GM12878 (cell line): Measurements from ENCODE around the gene SLC10A2. TPM values are rescaled to one million over a fixed set of nuclear protein-coding genes. Genes with fewer than 3 reads are reported as not detected.

Experiments used
- ATAC-seq: fragments of 200-7000 bp; cut with Tn5 transposase; 3 replicates; pipeline ENCODE4 v1.9.1; 2020; ENCODE audit warnings: mild to moderate bottlenecking, moderate library complexity
- BruUV-seq: library from RNA; stranded (reverse); fragments of 400-500 nt; replicated peaks from 2 replicates; lab custom pipeline; 2021; lab: Mats Ljungman, UMichigan
- CTCF ChIA-PET: fragments of 300-600 bp; sonication (Branson Sonifier 250); formaldehyde crosslinking; extraction: SDS; loops from one replicate; lab custom pipeline; 2021; ENCODE audit warnings: inconsistent platforms; lab: Yijun Ruan, JAX
- POLR2A ChIA-PET: fragments of 350-600 bp; formaldehyde crosslinking; extraction: SDS; loops from one replicate; lab custom pipeline; 2021; ENCODE audit warnings: inconsistent platforms; lab: Charles Lee
- RAD21 ChIA-PET: fragments of 300-600 bp; sonication (Branson Sonifier 250); formaldehyde crosslinking; loops from one replicate; lab custom pipeline; 2023; ENCODE audit warnings: antibody characterized with exemption; ENCODE audit not compliant: unreplicated experiment; lab: Charles Lee
- SMC1A ChIA-PET: fragments of 300-600 bp; sonication (Branson Sonifier 250); formaldehyde crosslinking; loops from one replicate; lab custom pipeline; 2023; ENCODE audit not compliant: unreplicated experiment, uncharacterized antibody; lab: Charles Lee
- DNase-seq: peaks from one replicate; pipeline ENCODE4 v3.0.0-alpha.2; 2011; ENCODE audit warnings: low read depth, low spot score
- FAIRE-seq: peaks from 3 replicates; lab custom pipeline; 2011; peaks lifted over from hg19 to GRCh38; lab: Jason Lieb, UNC
- H2AFZ ChIP-seq: 2 replicates; pipeline ENCODE4 v1.6.0; 2011; ENCODE audit warnings: low read depth, low read length, control low read depth; ENCODE audit not compliant: control insufficient read depth
- H3K27ac ChIP-seq: 2 replicates; pipeline ENCODE4 v1.5.1; 2011; ENCODE audit warnings: control low read depth; ENCODE audit not compliant: control insufficient read depth, insufficient read depth
- H3K27me3 ChIP-seq, 2 experiments: replicated peaks in 1 of 2; 2 replicates each; pipeline versions ENCODE4 v1.6.0 to v1.6.1; 2011; ENCODE audit warnings: low read length in 1 of 2; ENCODE audit not compliant: control insufficient read depth in 2 of 2, insufficient read depth in 2 of 2
- H3K36me3 ChIP-seq, 2 experiments: 2 replicates each; pipeline ENCODE4 v1.5.1; 2011; ENCODE audit warnings: low read length in 1 of 2; ENCODE audit not compliant: control insufficient read depth in 2 of 2, insufficient read depth in 2 of 2
- H3K4me1 ChIP-seq: 2 replicates; pipeline ENCODE4 v1.6.1; 2011; ENCODE audit warnings: mild to moderate bottlenecking, low read length, moderate library complexity, mixed read lengths; ENCODE audit not compliant: control insufficient read depth, insufficient read depth
- H3K4me2 ChIP-seq: 2 replicates; pipeline ENCODE4 v1.6.0; 2011; ENCODE audit warnings: control low read depth; ENCODE audit not compliant: control insufficient read depth, insufficient read depth
- H3K4me3 ChIP-seq: fragments of 200-600 bp; sonication (generic); 2 replicates; pipeline ENCODE4 v1.5.1; 2016
- H3K79me2 ChIP-seq: 2 replicates; pipeline ENCODE4 v1.6.0; 2011; ENCODE audit warnings: low read length; ENCODE audit not compliant: control insufficient read depth, insufficient read depth
- H3K9ac ChIP-seq: 2 replicates; pipeline ENCODE4 v1.8.0; 2011; ENCODE audit warnings: low read length, control low read depth, mixed read lengths; ENCODE audit not compliant: control insufficient read depth, insufficient read depth
- H3K9me3 ChIP-seq: replicated peaks from 3 replicates; pipeline ENCODE4 v1.5.1; 2011; ENCODE audit warnings: mild to moderate bottlenecking, low read length; ENCODE audit not compliant: control insufficient read depth, insufficient read depth
- H4K20me1 ChIP-seq: 2 replicates; pipeline ENCODE4 v1.6.0; 2011; ENCODE audit not compliant: control insufficient read depth, insufficient read depth
- FOXM1 ChIP-seq: IDR thresholded peaks from 2 replicates; pipeline ENCODE4 v1.6.1; 2012; ENCODE audit warnings: low read depth, mild to moderate bottlenecking, inconsistent platforms, low read length, moderate library complexity
- POLR2AphosphoS2 ChIP-seq: IDR thresholded peaks from 2 replicates; pipeline ENCODE4 v1.6.1; 2011; ENCODE audit warnings: low read depth, mild to moderate bottlenecking, low read length, improper control_type of control experiment, moderate library complexity
- SUPT20H ChIP-seq: IDR thresholded peaks from 2 replicates; pipeline ENCODE4 v1.6.1; 2011; ENCODE audit warnings: low read depth, mild to moderate bottlenecking, low read length, moderate library complexity, borderline replicate concordance; ENCODE audit not compliant: control insufficient read depth
- TCF7 ChIP-seq: IDR thresholded peaks from 2 replicates; pipeline ENCODE4 v1.6.1; 2014; ENCODE audit warnings: antibody characterized with exemption, borderline replicate concordance
- WGBS: methylation state at CpG from one replicate; pipeline ENCODE4 v1.1.6; 2016; ENCODE audit warnings: low lambda C conversion rate; ENCODE audit not compliant: insufficient replicate concordance, insufficient coverage; ENCODE audit errors: missing lambda C conversion rate; 5-methylcytosine and 5-hydroxymethylcytosine counted together
- in situ Hi-C: fragments of 300-500 bp; cut with MboI; formaldehyde crosslinking; loops from 9 replicates; pipeline ENCODE4 v1.14.3; 2018; ENCODE audit warnings: mixed read lengths
- intact Hi-C: fragments of 100-400 bp; cut with micrococcal nuclease; formaldehyde crosslinking; loops from one replicate; pipeline ENCODE4 v1.14.2; 2022; ENCODE audit not compliant: unreplicated experiment
- polyA plus RNA-seq, 11 experiments: library from polyadenylated mRNA; depleted of rRNA in 4 of 11; unstranded in 6 of 11; stranded (reverse) in 5 of 11; fragments of >200 nt; fragmentation: Nextera tagmentation in 4 of 11; fragmentation: Illumina TruSeq in 1 of 11; extraction: Ambion mirVana in 4 of 11; extraction: Trizol in 1 of 11; gene quantifications; 1 replicate in 1 of 11; 2 replicates in 10 of 11; pipeline versions ENCODE4 v1.2.1 to v1.2.3, GENCODE V29; 2011 to 2016; ENCODE audit warnings: inconsistent platforms in 2 of 11, missing spikeins in 2 of 11, low read depth in 1 of 11
- total RNA-seq, 4 experiments: library from RNA; depleted of rRNA in 3 of 4; stranded (reverse); fragments of >200 nt in 3 of 4; fragmentation: Illumina TruSeq in 1 of 4; extraction: Trizol in 1 of 4; gene quantifications; 2 replicates each; pipeline versions ENCODE4 v1.2.1 to v1.2.3, GENCODE V29; 2013 to 2021
- TF ChIP-seq, protein P1 (sequence below): IDR thresholded peaks from 2 replicates; pipeline ENCODE4 v1.6.1; 2012; ENCODE audit warnings: mild to moderate bottlenecking, low read depth, low read length
- TF ChIP-seq, protein P2 (sequence below): fragments of 450-650 bp; IDR thresholded peaks from 2 replicates; pipeline ENCODE4 v1.6.1; 2018; ENCODE audit warnings: mild to moderate bottlenecking, low read depth, moderate library complexity; ENCODE audit not compliant: partially characterized antibody

The SLC10A2 gene
- total and polyA plus RNA-seq, 10 of the 15 experiments (the other 5 are each of a cell fraction or from before 2014, with no cell fraction given): 0.01 to 0.04 (median 0.02) TPM; not detected in 7

DNA sequence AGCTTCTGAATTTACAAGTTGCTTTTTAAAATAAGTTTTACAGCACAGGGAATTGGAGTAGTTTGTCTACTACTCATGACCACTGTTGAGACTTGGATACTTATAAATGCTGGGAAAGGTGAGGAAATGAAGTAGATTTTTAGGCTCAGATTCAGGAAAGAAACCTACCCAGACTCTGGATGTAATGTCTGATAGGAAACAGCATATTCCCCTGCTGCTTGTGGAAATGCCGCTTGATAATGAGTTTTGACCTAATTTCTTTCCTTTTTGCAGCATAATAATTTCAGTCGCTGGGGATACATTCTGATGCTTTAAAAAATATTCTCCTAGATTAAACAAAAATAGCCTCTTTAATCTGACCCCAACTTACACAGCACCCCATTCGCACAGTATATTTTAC is 53.6 kb downstream of the SLC10A2 start:
- intact Hi-C loops: no loop called here
- Histone ChIP-seq H3K79me2 (no peaks in the 10 kb centered on the region), H3K9me3 (peaks cover 5% of the 10 kb centered on the region; the same call in 2 of the 3 replicates), H3K36me3 (no peaks in the 10 kb centered on the region), H3K4me2 (no peak overlapping the region), H4K20me1 (no peaks in the 10 kb centered on the region), H3K27ac (no peak overlapping the region), H2AFZ (no peak overlapping the region), H3K27me3 (no peaks in the 10 kb centered on the region), H3K4me3 (no peak overlapping the region), H3K9ac (no peak overlapping the region), H3K4me1 (peaks cover 7% of the 10 kb centered on the region; the same call in 1 of the 2 replicates)
- RAD21 ChIA-PET: no interaction called here
- WGBS: 74% methylated on average over 3 of the region's 3 CpGs
- POLR2A ChIA-PET: no interaction called here
- no TSS peak for BruUV-seq
- in situ Hi-C loops: no loop called here
- FAIRE-seq (no peak), DNase-seq (no peak), ATAC-seq (no peak)
- CTCF ChIA-PET: no interaction called here
- TF ChIP-seq, protein P1, sequence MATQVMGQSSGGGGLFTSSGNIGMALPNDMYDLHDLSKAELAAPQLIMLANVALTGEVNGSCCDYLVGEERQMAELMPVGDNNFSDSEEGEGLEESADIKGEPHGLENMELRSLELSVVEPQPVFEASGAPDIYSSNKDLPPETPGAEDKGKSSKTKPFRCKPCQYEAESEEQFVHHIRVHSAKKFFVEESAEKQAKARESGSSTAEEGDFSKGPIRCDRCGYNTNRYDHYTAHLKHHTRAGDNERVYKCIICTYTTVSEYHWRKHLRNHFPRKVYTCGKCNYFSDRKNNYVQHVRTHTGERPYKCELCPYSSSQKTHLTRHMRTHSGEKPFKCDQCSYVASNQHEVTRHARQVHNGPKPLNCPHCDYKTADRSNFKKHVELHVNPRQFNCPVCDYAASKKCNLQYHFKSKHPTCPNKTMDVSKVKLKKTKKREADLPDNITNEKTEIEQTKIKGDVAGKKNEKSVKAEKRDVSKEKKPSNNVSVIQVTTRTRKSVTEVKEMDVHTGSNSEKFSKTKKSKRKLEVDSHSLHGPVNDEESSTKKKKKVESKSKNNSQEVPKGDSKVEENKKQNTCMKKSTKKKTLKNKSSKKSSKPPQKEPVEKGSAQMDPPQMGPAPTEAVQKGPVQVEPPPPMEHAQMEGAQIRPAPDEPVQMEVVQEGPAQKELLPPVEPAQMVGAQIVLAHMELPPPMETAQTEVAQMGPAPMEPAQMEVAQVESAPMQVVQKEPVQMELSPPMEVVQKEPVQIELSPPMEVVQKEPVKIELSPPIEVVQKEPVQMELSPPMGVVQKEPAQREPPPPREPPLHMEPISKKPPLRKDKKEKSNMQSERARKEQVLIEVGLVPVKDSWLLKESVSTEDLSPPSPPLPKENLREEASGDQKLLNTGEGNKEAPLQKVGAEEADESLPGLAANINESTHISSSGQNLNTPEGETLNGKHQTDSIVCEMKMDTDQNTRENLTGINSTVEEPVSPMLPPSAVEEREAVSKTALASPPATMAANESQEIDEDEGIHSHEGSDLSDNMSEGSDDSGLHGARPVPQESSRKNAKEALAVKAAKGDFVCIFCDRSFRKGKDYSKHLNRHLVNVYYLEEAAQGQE: no peak
- TF ChIP-seq POLR2AphosphoS2 (no peak), SUPT20H (no peak), TCF7 (no peak), FOXM1 (no peak)
- TF ChIP-seq, protein P2, sequence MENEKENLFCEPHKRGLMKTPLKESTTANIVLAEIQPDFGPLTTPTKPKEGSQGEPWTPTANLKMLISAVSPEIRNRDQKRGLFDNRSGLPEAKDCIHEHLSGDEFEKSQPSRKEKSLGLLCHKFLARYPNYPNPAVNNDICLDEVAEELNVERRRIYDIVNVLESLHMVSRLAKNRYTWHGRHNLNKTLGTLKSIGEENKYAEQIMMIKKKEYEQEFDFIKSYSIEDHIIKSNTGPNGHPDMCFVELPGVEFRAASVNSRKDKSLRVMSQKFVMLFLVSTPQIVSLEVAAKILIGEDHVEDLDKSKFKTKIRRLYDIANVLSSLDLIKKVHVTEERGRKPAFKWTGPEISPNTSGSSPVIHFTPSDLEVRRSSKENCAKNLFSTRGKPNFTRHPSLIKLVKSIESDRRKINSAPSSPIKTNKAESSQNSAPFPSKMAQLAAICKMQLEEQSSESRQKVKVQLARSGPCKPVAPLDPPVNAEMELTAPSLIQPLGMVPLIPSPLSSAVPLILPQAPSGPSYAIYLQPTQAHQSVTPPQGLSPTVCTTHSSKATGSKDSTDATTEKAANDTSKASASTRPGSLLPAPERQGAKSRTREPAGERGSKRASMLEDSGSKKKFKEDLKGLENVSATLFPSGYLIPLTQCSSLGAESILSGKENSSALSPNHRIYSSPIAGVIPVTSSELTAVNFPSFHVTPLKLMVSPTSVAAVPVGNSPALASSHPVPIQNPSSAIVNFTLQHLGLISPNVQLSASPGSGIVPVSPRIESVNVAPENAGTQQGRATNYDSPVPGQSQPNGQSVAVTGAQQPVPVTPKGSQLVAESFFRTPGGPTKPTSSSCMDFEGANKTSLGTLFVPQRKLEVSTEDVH: no peak
- TF ChIP-seq, all 136 proteins: peak for 0
- SMC1A ChIA-PET: interaction anchor here (1.6 kb wide), 1 partner anchor 22 kb away, joined by 3 read pairs; no protein-coding TSS in a partner anchor
